Endothelial cell of umbilical vein (primary cell): ENCODE data around the gene IRF2BP1.

Source experiments
- EZH2 ChIP-seq: IDR thresholded peaks from 2 replicates; pipeline ENCODE4 v1.6.1; 2012; ENCODE audit warnings: borderline replicate concordance, low read depth, mild to moderate bottlenecking, moderate library complexity, low read length, inconsistent platforms; ENCODE audit not compliant: severe bottlenecking
- FOS ChIP-seq: IDR thresholded peaks from 2 replicates; pipeline ENCODE4 v1.6.1; 2011; ENCODE audit warnings: mild to moderate bottlenecking, low read length, moderate library complexity, borderline replicate concordance; ENCODE audit not compliant: insufficient read depth
- JUN ChIP-seq: IDR thresholded peaks from 2 replicates; pipeline ENCODE4 v1.6.1; 2011; ENCODE audit warnings: borderline replicate concordance, low read depth; ENCODE audit not compliant: insufficient read length, insufficient read depth
- POLR2A ChIP-seq: IDR thresholded peaks from 2 replicates; pipeline ENCODE4 v1.6.1; 2012; ENCODE audit warnings: low read depth, mild to moderate bottlenecking, control low read depth, low read length
- TF ChIP-seq, protein P1 (sequence below), 2 donors: IDR thresholded peaks; 1 replicate in 1 of 2; 2 replicates in 1 of 2; pipeline ENCODE4 v1.5.1; 2011; ENCODE audit warnings: low read length in 2 of 2, mild to moderate bottlenecking in 2 of 2, moderate library complexity in 2 of 2, control low read depth in 1 of 2, inconsistent platforms in 1 of 2, low read depth in 1 of 2; ENCODE audit not compliant: insufficient read depth in 1 of 2; ENCODE audit errors: extremely low read depth in 1 of 2

DNA sequence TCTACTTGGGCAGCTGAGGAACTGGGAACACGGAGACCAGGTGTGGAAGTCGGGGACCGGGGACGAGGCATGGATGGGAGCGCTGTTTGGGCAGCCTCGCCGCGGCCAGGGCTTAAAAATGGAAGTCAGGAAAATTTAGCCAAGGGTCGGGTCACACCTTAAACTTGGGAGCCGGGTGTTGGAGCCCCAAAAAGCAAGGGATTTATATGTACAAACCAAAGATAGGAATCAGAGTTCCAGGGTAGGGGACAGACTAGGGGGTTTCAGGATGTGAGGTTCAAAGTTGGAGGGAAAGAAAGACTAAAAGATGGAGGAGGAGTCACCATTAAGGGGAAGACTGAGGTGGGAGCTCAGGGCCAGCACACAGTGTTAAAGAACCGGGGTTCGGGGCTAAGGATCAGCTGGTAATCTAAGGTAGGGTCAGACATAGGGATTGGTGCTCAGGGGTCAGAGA lies 21.3 kb downstream of the IRF2BP1 start:
- TF ChIP-seq, protein P1, sequence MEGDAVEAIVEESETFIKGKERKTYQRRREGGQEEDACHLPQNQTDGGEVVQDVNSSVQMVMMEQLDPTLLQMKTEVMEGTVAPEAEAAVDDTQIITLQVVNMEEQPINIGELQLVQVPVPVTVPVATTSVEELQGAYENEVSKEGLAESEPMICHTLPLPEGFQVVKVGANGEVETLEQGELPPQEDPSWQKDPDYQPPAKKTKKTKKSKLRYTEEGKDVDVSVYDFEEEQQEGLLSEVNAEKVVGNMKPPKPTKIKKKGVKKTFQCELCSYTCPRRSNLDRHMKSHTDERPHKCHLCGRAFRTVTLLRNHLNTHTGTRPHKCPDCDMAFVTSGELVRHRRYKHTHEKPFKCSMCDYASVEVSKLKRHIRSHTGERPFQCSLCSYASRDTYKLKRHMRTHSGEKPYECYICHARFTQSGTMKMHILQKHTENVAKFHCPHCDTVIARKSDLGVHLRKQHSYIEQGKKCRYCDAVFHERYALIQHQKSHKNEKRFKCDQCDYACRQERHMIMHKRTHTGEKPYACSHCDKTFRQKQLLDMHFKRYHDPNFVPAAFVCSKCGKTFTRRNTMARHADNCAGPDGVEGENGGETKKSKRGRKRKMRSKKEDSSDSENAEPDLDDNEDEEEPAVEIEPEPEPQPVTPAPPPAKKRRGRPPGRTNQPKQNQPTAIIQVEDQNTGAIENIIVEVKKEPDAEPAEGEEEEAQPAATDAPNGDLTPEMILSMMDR (IDR thresholded peaks at IDR 0.05; ENCODE audit: extremely low read depth in 1 of 2, insufficient read depth in 1 of 2, low read depth in 1 of 2, low read length in 2 of 2): no peak
- TF ChIP-seq POLR2A: no peak
- TF ChIP-seq JUN: no peak
- peak; percentile 88 for TF ChIP-seq EZH2
- TF ChIP-seq FOS: no peak
